GM12878 (cell line): Measurements from ENCODE around the gene AHNAK.

Source experiments
- CTCF ChIP-seq, 3 experiments: IDR thresholded peaks in 2 of 3; conservative IDR thresholded peaks in 1 of 3; 2 replicates each; pipeline ENCODE4 v1.5.1; 2011; ENCODE audit warnings: low read depth in 3 of 3, low read length in 3 of 3, mild to moderate bottlenecking in 3 of 3, control low read depth in 2 of 3, moderate library complexity in 2 of 3, inconsistent platforms in 1 of 3, mixed read lengths in 1 of 3; ENCODE audit not compliant: control insufficient read depth in 2 of 3, insufficient read depth in 1 of 3; ENCODE audit errors: extremely low read depth in 1 of 3
- EP300 ChIP-seq, 2 experiments: fragments of 150-350 bp in 1 of 2; IDR thresholded peaks; 2 replicates each; pipeline ENCODE4 v1.6.1; 2011 to 2012; ENCODE audit warnings: low read depth in 2 of 2, low read length in 2 of 2, borderline replicate concordance in 1 of 2, improper control_type of control experiment in 1 of 2, inconsistent platforms in 1 of 2; ENCODE audit not compliant: control insufficient read depth in 1 of 2
- EZH2 ChIP-seq: IDR thresholded peaks from 2 replicates; pipeline ENCODE4 v1.6.1; 2012; ENCODE audit warnings: low read depth, mild to moderate bottlenecking, control low read depth, inconsistent platforms, low read length, borderline replicate concordance; ENCODE audit not compliant: control insufficient read depth
- FOXM1 ChIP-seq: IDR thresholded peaks from 2 replicates; pipeline ENCODE4 v1.6.1; 2012; ENCODE audit warnings: low read depth, mild to moderate bottlenecking, inconsistent platforms, low read length, moderate library complexity
- IRF3 ChIP-seq: fragments of 450-650 bp; IDR thresholded peaks from 2 replicates; pipeline ENCODE4 v1.6.1; 2014; ENCODE audit warnings: mild to moderate bottlenecking
- MAX ChIP-seq: IDR thresholded peaks from 2 replicates; pipeline ENCODE4 v1.6.1; 2012; ENCODE audit warnings: low read depth, low read length, improper control_type of control experiment
- PBX3 ChIP-seq: IDR thresholded peaks from 2 replicates; pipeline ENCODE4 v1.6.1; 2011; ENCODE audit warnings: mild to moderate bottlenecking, low read depth, low read length, moderate library complexity; ENCODE audit not compliant: insufficient replicate concordance
- POLR2AphosphoS5 ChIP-seq: IDR thresholded peaks from 2 replicates; pipeline ENCODE4 v1.6.1; 2011; ENCODE audit warnings: mild to moderate bottlenecking, low read length, inconsistent platforms

- TF ChIP-seq CTCF (IDR thresholded peaks at IDR 0.05 in 2 of 3, conservative IDR thresholded peaks at IDR 0.05 in 1 of 3; ENCODE audit: control insufficient read depth in 2 of 3, extremely low read depth in 1 of 3, insufficient read depth in 1 of 3, low read depth in 3 of 3, low read length in 3 of 3) = peak; percentile 97 to 99 (median 97)
- no peak for TF ChIP-seq EZH2
- TF ChIP-seq IRF3 = no peak
- TF ChIP-seq EP300 (IDR thresholded peaks at IDR 0.05; ENCODE audit: borderline replicate concordance in 1 of 2, control insufficient read depth in 1 of 2, low read depth in 2 of 2, low read length in 2 of 2) = no peak
- no peak for TF ChIP-seq FOXM1
- no peak for TF ChIP-seq PBX3
- no peak for TF ChIP-seq MAX
- no peak for TF ChIP-seq POLR2AphosphoS5
These were observed 3.6 kb downstream of the AHNAK start for GRCh38 chr11:62542750-62543567.
